ENCODE data around the gene ERCC4.

DNA sequence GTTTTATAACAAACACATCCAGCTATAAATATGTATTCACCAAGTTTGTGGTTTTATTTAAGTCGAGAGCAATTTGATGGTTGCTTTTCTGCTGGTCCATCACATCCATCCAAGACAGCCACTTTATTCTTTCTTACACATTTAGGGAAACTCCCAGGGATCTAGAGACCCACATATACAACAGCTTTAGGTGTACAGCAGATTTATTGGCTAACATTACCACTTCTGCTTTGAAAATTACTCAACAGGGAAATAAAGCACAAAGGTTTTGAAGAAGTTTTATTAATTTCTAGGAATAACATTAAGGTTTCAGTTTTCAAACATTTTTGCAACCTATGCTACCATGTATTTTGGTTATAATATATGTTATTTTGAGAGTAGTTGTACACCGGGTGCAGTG is 6.9 kb downstream of the ERCC4 start:
- TF ChIP-seq, protein P1, sequence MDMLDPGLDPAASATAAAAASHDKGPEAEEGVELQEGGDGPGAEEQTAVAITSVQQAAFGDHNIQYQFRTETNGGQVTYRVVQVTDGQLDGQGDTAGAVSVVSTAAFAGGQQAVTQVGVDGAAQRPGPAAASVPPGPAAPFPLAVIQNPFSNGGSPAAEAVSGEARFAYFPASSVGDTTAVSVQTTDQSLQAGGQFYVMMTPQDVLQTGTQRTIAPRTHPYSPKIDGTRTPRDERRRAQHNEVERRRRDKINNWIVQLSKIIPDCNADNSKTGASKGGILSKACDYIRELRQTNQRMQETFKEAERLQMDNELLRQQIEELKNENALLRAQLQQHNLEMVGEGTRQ (IDR thresholded peaks at IDR 0.05), result no peak
- TF ChIP-seq, protein P2, sequence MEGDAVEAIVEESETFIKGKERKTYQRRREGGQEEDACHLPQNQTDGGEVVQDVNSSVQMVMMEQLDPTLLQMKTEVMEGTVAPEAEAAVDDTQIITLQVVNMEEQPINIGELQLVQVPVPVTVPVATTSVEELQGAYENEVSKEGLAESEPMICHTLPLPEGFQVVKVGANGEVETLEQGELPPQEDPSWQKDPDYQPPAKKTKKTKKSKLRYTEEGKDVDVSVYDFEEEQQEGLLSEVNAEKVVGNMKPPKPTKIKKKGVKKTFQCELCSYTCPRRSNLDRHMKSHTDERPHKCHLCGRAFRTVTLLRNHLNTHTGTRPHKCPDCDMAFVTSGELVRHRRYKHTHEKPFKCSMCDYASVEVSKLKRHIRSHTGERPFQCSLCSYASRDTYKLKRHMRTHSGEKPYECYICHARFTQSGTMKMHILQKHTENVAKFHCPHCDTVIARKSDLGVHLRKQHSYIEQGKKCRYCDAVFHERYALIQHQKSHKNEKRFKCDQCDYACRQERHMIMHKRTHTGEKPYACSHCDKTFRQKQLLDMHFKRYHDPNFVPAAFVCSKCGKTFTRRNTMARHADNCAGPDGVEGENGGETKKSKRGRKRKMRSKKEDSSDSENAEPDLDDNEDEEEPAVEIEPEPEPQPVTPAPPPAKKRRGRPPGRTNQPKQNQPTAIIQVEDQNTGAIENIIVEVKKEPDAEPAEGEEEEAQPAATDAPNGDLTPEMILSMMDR (IDR thresholded peaks at IDR 0.05), result no peak
- no peak for TF ChIP-seq POLR2A (IDR thresholded peaks at IDR 0.05; ENCODE audit: low read length)
- TF ChIP-seq CEBPB (IDR thresholded peaks at IDR 0.05), result no peak
- no peak for TF ChIP-seq CHD2 (IDR thresholded peaks at IDR 0.05; ENCODE audit: low read length, partially characterized antibody)
- TF ChIP-seq, protein P3, sequence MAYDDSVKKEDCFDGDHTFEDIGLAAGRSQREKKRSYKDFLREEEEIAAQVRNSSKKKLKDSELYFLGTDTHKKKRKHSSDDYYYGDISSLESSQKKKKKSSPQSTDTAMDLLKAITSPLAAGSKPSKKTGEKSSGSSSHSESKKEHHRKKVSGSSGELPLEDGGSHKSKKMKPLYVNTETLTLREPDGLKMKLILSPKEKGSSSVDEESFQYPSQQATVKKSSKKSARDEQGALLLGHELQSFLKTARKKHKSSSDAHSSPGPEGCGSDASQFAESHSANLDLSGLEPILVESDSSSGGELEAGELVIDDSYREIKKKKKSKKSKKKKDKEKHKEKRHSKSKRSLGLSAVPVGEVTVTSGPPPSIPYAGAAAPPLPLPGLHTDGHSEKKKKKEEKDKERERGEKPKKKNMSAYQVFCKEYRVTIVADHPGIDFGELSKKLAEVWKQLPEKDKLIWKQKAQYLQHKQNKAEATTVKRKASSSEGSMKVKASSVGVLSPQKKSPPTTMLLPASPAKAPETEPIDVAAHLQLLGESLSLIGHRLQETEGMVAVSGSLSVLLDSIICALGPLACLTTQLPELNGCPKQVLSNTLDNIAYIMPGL (CRISPR knock-in tag; IDR thresholded peaks at IDR 0.05; ENCODE audit: borderline replicate concordance), result no peak
- TF ChIP-seq SREBF2 (IDR thresholded peaks at IDR 0.05), result no peak
- TF ChIP-seq RCOR1 (IDR thresholded peaks at IDR 0.05; ENCODE audit: low read depth, low read length), result no peak
- TF ChIP-seq, protein P4, sequence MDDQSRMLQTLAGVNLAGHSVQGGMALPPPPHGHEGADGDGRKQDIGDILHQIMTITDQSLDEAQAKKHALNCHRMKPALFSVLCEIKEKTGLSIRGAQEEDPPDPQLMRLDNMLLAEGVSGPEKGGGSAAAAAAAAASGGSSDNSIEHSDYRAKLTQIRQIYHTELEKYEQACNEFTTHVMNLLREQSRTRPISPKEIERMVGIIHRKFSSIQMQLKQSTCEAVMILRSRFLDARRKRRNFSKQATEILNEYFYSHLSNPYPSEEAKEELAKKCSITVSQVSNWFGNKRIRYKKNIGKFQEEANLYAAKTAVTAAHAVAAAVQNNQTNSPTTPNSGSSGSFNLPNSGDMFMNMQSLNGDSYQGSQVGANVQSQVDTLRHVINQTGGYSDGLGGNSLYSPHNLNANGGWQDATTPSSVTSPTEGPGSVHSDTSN (IDR thresholded peaks at IDR 0.05), result no peak
- TF ChIP-seq TP53 (CRISPR knock-in tag; IDR thresholded peaks at IDR 0.05), result no peak
- TF ChIP-seq, protein P5, sequence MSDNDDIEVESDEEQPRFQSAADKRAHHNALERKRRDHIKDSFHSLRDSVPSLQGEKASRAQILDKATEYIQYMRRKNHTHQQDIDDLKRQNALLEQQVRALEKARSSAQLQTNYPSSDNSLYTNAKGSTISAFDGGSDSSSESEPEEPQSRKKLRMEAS (IDR thresholded peaks at IDR 0.05), result no peak
- TF ChIP-seq NR3C1 (IDR thresholded peaks at IDR 0.05), result no peak
- TF ChIP-seq EP300 (IDR thresholded peaks at IDR 0.05), result no peak
- no peak for TF ChIP-seq RFX5 (IDR thresholded peaks at IDR 0.05)
